ENCODE data around the gene FAM124A.
"Not testable (repeated sequence)": the region's sequence is repeated elsewhere in the genome, so short reads cannot be mapped to it uniquely, and the experiment has no call there.

Gene FAM124A

GRCh38 chr13:51275101-51275500, 52.9 kb downstream of the FAM124A start:
- DNase-seq, result no peak

DNA sequence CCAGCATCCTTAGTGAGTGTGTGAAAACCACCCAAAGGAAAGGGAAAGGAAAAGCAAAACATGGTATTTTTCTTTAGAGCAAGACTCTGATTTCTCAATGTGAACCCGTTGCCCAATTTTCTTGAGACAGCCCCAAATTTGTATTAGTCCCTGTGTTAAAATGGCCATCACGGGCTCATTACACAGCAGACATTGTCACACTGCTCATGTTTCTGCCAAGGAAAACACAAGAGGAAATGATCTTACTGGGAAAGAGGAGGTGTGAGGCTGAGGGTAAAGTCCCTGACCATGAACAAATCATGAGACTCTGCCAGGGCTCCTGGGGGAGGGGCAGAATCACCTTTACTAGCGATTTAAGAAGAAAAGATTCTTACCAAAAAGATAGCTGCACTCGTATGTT, 54.4 kb downstream of the FAM124A start:
- DNase-seq, result no peak

- no peak for DNase-seq
Observed at GRCh38 chr13:51277928-51278327, 55.7 kb downstream of the FAM124A start.

DNA sequence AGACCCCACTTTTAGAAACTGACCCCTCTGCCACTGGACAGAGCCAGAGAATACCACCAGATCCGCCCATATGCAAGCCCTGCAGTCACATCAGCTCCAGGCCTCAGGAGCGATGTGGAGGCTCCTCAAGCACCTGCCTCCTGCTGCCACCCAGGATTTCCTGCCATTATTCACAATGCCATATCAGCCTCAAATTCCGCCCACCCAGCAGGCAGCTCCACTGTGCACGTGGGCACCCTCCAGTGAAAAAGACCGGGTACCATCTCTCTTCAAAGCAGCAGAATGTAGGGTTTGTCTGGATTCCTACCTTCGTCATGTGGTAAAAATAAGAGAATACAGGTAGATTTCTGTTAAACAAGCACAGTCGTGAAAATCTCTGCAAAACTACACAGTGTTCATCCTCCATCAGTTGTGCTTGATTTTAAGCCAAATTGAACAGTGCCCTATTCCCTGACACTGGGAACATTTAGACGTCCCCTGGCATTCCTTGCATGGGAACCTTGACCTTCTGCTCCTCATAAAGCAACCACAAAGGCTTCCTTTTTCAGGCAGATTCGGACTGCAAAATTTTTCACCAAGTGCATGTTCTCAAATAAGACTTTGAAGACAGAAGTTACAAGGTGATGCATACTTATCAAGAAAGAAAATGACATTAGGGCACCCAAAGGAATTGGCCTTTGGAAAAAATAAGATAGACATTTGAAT, 56.4 kb downstream of the FAM124A start:
- no peak for DNase-seq

GRCh38 chr13:51280379-51280940, 58.3 kb downstream of the FAM124A start:
- no peak for DNase-seq

DNA sequence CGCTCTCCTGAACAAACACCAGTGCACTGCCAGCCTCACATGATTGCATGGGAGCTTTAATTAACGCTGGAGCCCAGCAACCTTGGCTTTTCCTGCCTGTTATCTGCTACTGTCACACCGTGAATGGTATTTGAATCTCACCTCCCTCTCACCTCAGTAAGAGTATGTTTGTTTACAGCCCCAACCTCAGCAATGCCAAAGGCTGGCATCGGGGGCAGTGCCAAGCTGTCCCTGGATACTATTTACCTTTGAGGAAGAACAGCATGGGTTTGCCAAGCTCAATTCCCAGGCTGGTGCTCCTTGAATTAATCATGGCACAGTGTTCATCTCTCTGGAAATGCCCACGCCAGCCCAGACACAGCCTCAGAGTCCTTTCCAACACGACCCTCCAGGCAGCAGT, 60.1 kb downstream of the FAM124A start:
- DNase-seq, result no peak

DNA sequence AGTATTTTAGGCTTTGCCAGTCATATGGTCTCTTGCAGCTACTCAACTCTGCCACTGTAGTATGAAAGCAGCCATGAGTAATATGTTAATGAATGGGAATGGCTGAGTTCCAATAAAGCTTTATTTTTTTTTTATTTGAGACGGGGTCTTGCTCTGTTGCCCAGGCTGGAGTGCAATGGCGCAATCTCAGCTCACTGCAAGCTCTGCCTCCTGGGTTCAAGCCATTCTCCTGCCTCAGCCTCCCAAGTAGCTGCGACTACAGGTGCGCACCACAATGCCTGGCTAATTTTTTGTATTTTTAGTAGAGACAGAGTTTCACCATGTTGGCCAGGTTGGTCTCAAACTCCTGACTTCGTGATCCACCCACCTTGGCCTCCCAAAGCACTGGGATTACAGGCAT, 60.7 kb downstream of the FAM124A start:
- not testable (repeated sequence) for DNase-seq

DNA sequence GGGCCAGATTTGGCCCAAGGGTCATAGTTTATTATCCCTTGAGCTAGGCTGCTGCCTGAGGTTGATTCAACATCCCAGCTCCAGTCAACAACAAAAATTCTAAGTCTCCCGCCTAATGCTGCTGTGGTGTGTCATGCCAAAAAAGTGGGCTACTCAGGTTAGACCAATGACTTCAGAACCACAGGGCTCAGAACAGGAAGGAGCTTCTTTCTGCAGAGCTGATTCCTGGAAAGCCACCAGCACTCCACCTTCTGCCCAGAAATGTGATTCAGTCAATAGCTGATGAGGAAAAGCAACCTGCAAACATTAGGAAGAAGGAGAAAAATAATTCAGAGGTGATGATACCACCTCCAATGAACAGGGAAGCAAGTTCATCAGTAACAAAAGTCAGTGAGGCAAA, 61.2 kb downstream of the FAM124A start:
- DNase-seq, result no peak

GRCh38 chr13:51284339-51284738, 62.1 kb downstream of the FAM124A start:
- no peak for DNase-seq

DNA sequence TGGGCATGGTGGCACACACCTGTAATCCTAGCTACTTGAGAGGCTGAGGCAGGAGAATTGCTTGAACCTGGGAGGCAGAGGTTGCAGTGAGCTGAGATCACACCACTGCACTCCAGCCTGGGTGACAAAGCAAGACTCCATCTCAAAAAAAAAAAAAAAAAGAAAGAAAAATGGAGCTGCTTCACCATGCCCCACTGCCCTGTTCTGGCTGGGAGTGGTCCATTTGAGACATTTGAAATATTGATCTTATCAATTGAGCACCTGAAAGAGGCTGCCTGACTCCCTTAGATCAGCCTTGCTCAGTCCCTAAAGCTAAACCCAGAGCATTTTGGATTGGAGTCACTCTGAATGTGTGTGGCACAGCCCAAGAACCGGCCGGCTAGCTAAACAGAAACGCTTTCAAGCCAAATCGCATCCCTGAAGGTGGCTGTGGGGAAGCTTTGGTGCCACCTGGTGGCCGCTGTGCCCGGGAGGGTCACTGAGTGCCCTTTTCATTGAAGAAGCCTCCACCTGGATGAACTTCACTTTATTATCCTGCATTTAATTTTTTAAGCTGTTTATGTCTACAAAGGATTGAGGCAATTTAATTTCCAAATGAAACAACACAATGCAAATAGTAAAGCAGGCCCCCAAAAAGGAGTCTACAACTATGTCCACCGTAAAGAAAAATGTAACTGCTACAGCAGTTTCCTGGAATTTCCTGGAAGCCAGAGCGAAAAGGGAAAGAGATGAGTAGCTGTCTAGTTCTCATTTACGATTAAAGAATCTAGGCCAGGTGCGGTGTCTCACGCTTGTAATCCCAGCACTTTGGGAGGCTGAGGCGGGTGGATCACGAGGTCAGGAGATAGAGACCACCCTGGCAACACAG, 64.2 kb downstream of the FAM124A start:
- no peak for DNase-seq

DNA sequence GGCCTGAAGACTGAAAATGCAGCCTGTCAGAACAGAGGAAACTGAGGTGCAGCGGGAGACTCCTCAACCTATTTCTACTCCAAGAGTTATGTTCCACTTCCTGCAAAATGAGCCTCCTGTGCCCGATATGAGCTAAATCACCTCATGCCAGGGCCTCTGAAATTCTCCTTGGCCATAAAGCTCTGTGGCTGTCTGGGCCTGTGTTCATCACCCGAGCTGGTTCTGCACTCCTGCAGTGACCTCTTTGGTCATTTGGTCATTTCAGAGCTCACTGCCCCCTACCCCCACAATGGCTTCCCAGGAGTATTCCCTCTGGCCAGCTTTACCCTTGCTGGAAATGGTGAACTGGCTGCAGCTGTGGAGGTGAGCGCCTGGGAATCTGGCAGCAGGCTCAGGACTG, 65.6 kb downstream of the FAM124A start:
- DNase-seq, result no peak

DNA sequence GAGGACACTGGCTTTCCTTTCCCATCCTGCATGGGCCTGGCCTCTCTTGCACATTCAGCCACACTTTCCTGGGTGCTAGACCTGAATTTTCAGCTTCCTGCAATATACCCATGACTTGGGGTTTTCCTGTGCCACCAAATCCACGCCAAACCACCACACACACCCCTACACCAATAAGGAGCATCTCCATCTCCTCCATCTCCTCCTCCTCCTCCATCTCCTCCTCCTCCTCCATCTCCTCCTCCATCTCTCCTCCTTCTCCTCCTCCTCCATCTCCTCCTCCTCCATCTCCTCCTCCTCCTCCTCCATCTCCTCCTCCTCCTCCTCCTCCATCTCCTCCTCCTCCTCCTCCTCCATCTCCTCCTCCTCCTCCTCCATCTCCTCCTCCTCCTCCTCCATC, 66.1 kb downstream of the FAM124A start:
- DNase-seq, result not testable (repeated sequence)

DNA sequence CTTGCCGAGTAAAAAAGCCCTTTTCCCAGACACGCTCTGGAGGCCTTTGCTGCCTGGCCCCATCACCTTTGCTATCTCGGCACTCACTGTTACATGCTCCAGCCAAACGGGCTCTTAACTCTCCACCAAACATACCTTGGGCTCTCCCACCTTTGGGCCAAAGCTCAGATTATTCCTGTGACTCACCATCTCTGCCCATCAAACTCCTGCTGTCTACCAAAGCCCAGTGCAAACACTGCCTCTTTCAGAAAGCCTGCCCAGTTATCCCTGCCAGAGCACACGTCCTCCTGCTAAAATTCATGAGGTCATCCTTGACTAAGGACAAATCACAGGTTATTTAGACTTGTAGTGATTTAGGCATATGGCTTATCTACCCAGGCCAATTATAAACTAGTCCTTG, 69.1 kb downstream of the FAM124A start:
- DNase-seq, result no peak

GRCh38 chr13:51292000-51292565, 69.9 kb downstream of the FAM124A start:
- no peak for DNase-seq

- DNase-seq, result no peak
Observed at GRCh38 chr13:51297556-51297955, 75.4 kb downstream of the FAM124A start.

DNA sequence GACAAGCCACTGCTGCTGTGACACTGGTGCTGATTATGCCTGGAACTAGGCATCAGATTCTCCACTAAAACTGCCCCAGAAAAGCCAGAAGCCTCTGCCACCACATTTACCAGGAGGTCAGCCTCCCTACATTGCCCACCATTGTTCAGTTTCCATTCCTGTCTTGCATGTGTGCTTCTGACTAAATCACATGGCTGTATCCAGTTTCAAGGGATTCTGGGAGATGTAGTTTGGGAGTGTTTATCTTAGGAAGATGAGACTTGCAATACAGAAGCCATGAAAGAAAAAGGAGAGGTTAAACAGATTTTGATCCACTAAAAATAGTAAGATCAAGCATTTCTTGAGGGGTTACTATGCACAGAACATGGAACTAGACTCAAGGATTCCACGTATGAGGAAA, 76.6 kb downstream of the FAM124A start:
- DNase-seq, result no peak

GRCh38 chr13:51303063-51303552, 80.9 kb downstream of the FAM124A start:
- DNase-seq, result no peak

- no peak for DNase-seq
Observed at GRCh38 chr13:51303882-51304281, 81.7 kb downstream of the FAM124A start.

- no peak for DNase-seq
Observed at GRCh38 chr13:51305271-51305967, 83.2 kb downstream of the FAM124A start.

DNA sequence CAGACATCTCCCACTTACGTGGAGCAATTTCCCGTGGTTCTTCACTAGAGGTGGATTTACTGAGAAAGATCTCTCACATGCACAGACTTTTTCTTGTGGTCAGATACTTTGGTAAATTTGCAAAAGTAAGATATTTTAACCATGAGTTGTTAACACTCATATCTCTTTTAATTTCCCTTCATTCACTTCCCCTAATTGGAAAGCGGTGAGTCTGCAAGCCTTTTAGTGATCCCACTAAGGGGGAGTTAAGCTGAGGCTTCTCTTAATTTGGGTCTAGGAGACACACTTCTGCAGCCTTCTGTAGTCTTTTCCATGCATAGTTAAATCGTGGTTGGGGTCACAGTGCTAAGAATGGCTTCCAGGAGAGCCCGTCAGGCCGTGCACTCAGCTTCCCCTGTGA, 86.6 kb downstream of the FAM124A start:
- no peak for DNase-seq

GRCh38 chr13:51311231-51311630, 89.0 kb downstream of the FAM124A start:
- no peak for DNase-seq

GRCh38 chr13:51311957-51312520, 89.8 kb downstream of the FAM124A start:
- no peak for DNase-seq

- no peak for DNase-seq
Observed at GRCh38 chr13:51313619-51314018, 91.4 kb downstream of the FAM124A start.
